ENCODE data around the gene VIT.
"Not testable (repeated sequence)": the region's sequence is repeated elsewhere in the genome, so short reads cannot be mapped to it uniquely, and the experiment has no call there.

VIT gene

DNA sequence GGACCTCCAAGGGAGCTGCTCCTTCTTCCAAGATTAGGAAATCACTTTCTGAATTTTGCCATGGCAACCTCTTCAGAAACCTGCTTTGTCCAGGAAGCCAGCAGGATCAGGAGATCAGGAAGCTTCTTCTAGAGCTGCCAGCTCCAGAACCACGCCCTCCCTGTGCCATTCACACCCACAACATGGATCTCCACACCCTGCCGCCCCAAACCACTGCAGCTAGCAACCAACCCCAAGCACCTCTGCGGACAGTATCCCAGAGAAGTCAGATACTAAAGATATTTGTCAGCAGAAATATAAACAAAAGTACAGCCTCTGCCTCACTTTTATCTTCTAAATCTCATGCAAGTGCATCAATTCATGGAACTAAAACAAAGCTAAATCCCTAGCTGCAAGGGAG lies 106.4 kb downstream of the VIT start:
- DNase-seq (ENCODE audit: low read depth in 3 of 3): no peak

DNA sequence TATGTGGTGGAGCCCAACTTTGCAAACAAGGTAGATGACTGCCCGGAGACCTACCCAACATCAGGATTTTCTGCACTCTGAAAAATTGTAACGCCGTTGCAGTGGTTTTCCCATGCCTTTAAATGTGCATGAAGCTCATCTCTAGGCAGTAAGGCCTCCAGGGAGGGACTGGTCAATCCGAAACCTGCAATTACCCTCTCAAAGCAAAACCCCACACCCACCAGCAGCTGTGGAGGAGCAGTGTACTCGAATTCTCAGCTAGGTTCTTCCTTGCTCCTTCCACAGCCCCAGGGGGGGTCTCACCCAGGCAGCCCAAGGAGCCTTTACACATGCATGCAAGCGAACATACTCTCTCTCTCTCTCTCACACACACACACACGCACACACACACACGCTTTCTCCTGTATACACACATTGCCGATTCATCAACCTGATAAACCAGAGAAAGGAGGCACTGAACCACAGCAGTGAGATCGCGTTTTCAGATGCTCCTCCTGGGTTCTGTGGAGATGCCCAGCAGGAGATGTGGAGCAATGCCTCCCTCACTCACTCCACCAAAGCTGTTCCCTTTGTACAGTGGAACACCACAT lies 109.2 kb downstream of the VIT start:
- no peak for DNase-seq (ENCODE audit: low read depth in 3 of 3)

DNA sequence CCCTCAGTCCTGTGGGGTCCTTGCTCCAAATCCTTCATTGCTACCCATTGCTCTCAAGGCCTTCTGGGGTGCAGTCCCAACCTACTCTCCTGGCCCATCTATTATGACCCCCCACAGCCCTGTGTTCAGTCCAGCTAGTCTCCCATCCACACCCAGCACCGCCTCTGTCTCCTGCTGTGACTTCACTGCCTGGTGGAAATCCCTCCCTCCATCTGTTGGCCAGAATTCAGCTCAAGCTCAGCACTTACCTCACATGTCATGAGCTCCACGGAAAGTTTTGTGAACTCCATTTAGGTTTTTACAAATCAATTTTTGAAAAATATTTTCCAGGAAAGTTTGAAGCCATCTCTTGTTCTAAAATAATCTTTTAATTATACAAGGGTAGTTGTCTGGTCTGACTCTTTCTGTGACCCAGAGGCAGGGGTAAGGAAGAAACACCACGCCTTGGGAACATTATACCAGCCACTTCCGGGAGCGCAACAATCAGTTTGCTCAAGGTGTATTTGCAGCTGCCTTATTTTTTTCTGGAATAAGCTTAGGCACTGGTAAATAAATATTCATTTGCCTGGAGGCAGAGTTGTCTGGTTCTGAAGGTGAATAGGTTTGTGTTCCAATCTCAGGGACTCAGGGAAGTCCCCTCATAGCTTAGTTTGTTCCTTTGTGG lies 110.8 kb downstream of the VIT start:
- no peak for DNase-seq (ENCODE audit: low read depth in 3 of 3)

DNA sequence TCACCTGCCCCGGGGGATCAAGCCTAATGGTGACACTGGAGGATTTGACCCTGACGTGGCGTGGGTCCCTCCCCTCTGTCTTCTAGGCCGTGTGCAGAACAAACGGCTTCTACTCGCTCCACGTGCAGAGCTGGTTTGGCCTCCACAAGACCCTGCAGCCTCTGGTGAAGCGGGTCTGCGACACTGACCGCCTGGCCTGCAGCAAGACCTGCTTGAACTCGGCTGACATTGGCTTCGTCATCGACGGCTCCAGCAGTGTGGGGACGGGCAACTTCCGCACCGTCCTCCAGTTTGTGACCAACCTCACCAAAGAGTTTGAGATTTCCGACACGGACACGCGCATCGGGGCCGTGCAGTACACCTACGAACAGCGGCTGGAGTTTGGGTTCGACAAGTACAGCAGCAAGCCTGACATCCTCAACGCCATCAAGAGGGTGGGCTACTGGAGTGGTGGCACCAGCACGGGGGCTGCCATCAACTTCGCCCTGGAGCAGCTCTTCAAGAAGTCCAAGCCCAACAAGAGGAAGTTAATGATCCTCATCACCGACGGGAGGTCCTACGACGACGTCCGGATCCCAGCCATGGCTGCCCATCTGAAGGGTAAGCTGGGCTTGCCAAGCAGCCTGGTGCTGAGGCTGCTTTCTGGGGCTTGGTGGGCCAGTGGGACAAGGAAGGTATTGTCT lies 112.0 kb downstream of the VIT start:
- DNase-seq (ENCODE audit: low read depth in 3 of 3): no peak

DNA sequence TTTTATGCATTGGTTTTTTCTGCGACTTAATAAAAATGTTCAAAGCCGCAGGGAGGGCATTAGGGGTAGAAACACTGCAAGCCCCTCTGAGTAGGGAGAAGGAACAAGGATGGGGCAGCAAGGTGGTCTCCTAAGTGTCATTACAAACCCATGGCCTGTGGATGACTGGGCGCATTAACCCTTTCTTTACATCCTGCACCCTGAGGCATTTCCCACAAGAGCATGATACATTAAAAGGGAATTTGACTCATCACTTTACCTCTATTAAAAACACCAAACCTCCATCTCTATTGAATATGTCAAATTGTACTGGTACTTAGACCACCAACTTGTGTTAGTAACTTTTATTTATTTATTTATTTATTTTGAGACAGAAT lies 112.5 kb downstream of the VIT start:
- no peak for DNase-seq (ENCODE audit: low read depth in 3 of 3)

DNA sequence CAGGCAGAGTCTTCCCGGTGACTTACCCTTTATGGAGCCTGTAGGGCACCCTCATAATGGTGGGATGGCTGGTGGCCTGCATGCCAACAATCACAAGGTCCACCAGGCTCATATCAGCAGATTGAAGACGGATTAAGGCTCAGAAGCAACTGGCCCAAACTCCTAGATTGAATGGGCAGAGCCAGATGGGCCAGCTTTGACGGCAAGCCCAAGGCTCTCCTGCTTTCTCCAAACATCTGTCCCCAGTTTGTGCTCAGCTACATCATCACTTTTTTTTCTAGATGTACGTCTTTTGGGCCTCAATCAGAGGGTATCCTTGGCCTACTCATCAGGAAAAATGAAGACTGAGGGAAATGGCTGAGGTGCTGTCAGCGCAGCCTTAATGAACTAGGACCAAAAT lies 114.6 kb downstream of the VIT start:
- no peak for DNase-seq (ENCODE audit: low read depth in 3 of 3)

DNA sequence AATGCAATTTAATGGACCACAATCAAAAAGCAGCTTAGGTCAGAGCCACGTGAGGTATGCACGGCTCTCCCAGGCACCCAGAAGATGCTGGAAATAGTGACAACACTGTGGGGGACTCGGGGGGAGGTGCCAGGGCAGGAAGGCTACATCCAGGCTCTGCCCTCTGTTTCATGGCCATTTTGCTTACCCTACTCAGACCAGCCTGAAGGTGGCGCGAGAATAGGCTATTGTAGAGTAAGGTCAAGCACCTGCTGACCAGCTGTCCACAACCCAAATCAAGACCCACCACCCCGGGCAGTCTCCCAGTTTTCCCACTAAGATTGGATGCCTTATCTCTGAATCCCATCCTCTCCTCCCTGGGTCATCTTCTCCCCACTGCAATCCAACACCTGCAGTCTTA lies 115.7 kb downstream of the VIT start:
- no peak for DNase-seq (ENCODE audit: low read depth in 3 of 3)

DNA sequence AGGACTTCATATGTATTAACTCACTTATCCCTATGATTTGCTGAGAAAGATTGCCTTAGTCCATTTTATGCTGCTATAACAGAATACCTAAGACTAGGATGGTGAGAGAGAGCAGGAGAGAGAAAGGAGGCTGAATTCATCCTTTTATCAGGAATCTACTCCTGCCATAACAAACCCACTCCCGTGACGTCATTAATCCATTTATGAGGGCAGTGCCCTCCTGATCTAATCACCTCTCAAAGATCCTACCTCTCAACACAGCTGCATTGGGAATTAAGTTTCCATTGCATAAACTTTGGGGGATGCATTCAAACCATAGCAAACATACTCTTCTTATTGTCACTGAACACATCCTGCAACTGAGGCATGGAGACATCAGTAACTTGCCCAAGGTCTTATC lies 122.0 kb downstream of the VIT start:
- DNase-seq (ENCODE audit: low read depth in 3 of 3): no peak

DNA sequence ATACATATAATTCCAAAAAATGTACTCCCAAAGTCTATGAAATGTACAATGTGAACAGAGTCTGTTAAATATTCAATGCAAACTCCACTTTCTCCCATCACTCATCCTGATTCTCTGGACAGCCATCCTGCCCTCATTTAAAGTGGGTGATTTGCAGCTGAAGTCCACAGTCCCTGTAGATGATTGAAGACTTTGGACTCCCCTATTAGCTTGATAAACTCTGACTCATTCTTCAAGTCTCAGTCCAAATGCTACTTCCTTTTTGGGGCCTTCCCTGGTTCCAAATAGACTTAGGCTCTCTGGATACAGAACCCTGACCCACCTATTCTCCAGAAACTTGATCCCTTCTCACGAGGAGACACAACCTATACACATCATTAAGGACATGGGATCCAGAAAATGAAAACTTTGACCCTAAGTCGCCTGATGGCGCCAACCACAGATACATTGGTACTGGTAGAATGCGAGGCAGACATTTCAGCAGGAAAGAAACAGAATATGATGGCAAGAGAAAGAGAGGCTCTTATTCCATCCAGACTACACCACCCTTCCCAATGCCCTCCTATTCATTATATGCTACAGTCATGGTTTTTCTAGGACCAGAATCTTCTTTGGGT lies 122.7 kb downstream of the VIT start:
- DNase-seq (ENCODE audit: low read depth in 3 of 3): no peak

DNA sequence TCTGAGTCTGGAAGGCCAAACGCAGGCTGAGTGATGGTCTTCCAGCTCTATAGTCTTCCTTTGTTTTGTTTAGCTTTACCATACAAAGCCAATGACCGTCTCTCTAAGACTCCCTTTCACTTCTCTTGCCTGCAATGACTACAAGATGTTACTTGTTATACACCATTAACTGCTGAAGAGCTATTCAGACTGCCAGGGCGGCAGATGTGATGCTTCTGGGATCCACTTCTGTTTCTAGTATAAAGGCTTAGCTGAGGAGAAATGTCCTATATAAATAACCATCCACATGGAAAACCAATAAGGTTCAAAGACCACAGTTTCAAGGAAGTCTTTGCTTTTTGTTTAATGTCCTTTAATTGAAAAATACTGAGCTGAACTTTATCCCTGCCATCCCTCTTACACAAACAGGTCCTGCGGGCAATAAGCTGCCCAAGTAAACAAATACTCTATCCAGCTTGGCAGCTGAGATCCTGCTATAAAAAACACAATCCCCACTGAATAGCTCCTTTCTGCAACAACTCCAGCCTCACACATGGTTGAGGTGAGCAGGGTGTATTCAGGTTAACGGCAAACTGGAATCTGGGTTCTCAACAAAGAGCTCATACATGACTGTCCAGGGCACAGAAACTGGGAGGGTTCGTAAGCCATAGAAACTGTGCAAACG lies 124.6 kb downstream of the VIT start:
- DNase-seq (ENCODE audit: low read depth in 3 of 3): no peak

DNA sequence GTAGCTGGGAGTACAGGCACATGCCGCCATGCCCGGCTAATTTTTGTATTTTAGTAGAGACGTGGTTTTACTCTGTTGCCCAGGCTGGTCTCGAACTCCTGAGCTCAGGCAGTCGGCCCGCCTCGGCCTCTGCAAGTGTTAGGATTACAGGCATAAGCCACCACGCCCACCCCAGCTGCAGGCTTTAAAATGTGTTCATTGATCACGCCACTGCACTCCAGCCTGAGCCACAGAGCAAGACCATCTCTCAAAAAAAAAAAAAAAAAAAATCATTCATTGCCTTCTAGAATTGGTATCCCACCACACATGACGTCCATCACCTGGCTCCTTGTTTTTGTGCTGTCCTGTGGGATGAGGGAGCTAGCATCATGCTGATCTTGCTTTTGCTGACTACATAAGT lies 127.4 kb downstream of the VIT start:
- no peak for DNase-seq (ENCODE audit: low read depth in 3 of 3)

DNA sequence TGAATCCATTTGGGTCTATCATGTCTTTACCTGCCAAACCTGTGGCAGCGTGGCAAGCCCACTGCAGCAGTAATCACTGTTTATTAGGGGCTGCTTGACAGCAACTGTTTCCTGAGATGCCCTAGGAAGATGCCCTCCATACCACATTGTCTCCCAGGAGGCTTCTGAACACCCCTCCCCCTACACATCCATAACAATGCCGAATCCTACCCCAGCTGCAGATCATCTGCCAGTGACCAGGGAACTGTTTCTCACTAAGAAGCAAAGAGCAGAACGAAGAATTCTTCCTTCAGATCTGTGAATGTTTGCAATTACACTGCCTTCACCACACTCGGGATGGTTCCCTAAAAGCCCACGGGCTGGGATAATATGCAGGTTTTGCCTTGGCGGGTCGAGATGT lies 127.8 kb downstream of the VIT start:
- DNase-seq (ENCODE audit: low read depth in 3 of 3): no peak

DNA sequence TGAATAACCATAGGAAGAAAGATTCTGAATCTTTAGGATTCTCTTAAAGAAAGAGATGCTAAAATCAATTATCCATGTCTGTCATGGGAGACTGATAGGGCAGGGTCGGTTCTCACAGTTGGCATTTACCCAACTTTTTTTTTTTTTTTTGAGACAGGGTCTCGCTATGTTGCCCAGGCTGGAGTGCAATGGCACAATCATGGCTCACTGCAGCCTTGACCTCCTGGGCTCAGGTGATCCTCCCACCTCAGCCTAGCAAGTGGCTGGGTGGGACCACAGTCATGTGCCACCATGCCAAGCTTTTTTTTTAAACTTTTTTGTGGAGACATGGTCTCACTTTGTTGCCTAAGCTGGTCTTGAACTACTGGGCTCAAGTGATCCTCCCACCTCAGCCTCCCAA lies 128.2 kb downstream of the VIT start:
- DNase-seq (ENCODE audit: low read depth in 3 of 3): not testable (repeated sequence)

DNA sequence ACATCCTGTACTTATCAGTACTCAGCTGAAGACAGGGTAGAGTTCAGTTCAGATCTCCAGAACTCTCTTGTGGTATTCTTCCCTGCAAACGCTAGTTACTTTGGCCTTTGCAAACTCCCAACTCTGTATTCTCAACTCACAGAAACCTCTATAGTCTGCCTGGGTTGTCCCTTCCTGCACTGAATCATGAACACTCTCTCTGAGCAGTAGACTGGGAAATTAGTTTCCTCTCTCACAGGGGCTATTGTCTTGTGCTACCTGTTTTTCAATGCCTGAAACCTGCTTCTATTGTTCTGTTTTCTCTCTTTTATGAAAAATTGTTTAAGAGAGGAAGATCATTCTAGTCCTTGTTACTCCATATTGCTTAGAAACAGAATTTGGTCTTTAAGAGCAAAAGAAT lies 134.7 kb downstream of the VIT start:
- DNase-seq (ENCODE audit: low read depth in 3 of 3): no peak

DNA sequence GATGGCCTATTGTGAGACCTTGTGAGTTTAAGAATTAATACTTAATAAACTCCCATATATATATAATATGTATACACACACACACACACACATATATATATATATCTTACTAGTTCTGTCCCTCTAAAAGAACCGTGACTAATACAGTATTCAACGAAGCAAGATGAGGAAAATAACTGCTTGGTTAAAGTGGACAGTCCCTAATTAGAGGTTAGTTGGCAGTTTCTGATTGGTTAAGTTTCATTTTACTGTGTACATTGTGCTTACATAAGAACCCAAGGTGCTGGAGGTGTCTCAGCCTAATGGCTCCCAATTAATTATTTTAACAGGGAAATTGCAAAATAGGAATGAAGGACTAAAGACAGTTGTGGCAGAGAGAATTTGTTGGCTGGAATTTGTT lies 137.7 kb downstream of the VIT start:
- no peak for DNase-seq (ENCODE audit: low read depth in 3 of 3)

DNA sequence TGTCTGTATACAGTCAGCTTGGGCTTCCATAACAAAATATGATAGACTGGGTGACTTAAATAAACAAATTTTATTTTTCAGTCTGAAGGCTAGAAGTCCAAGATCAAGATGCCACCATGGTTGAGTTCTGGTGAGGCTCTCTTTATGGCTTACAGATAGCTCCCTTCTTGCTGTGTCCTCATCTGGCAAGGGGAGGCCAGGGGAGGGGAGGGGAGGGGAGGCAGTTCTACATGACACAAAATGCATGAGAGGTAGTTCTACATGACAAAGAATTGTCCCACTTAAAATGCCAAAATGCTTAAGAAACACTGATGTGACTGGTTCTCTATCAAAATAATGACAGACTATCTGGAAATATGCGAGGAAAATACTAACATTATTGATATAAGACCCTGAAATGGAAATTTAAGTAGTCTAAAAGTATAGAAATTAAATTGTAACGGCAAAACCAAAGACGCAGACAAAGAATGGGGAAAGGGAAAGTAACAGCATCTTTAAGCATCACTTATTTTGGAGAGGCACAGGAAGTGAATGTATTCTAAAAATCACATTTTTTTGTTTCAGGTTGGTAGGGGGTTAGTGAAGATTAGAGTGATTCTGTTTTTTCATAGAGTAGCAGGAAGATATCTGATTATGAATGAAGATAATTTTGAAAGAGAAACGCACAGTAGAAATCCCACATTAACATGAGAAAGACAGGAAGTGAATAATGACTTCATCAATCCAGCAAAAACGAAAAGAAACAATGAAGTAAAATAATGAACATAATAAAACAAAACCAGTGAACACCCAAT lies 138.4 kb downstream of the VIT start:
- DNase-seq (ENCODE audit: low read depth in 3 of 3): no peak

DNA sequence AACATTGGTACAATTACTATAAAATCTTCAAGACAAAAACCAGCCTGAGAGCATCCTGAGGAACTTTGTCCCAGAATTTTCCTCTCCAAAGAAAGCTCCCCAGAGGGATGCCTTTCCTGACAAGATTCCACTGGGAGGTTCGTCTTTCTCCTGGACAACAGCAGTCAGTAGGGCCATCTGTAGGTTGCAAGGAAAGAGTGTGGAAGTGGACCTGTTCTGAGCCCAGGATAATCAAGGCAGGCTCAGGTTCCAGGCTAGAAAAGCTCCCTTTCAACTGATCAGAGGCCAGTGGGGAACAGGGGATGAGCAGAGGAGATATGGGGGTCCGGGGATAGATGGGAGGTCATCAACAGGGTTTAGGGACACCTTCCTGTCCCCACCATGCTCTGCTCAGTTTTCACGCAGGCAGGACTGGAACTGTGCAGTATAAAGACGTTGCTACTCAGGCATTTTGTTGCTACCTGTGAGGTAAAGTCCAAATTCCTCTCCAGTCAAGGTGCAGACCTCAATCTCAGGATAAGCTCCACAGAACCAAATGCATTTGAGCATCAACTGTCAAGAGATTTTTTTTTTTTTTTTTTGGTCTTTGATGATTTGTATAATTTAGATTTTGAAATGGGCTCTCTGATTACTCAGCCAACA lies 143.6 kb downstream of the VIT start:
- no peak for DNase-seq (ENCODE audit: low read depth in 3 of 3)

DNA sequence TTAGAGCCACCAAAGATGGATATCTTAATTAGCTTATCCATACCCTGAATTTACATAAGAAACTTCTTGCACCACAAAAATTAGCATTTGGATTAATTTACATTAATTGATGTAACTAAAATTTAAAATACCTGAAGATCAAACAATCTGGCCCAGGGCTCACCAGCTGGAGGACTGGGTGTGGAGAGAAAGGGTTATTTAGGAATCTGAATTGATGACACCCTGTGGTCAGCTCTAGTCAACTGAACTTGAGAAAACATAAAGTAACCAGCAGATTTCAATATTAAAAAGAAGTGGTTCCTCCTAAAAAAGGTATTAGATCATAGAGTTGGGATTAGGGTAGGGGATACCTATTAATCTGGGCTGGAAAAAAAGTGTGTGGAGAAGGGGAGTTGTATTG lies 147.3 kb downstream of the VIT start:
- DNase-seq (ENCODE audit: low read depth in 3 of 3): no peak

DNA sequence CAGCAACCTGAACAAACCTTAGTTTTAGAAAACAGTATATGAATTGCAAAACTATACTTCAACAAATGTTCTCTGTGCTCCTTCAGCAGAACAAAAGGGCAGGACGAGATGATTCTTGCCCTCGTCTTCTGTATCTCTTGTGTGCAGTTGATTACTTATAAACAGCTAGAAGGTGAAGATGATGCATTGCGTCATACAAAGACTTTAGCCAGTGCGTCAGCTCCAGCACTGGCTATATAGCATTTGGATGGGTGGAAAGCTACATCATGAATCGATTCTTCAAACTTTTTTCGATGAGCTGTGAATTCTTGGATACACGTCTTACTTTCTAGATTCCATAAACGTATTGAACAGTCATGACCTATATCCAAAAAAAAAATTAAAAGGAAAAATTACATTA lies 152.8 kb downstream of the VIT start:
- no peak for DNase-seq (ENCODE audit: low read depth in 3 of 3)

DNA sequence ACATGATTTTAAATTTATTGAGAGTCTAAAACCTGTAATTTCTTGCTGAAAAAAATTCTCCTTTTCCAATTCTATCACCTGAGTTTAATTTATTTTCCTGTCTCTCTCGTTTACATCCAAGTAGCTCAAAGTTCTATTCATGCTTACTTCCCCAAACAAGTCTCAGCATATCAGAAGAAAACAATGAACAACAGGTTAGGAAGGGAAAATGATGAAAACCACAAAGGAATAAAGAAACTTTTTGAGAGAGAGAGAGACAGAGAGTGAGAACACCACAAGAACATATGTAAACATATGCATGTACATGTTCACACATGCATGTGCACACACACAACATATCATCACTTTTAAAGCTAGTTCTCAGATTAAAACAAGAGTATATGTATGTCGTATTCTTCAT lies 157.7 kb downstream of the VIT start:
- no peak for DNase-seq (ENCODE audit: low read depth in 3 of 3)

DNA sequence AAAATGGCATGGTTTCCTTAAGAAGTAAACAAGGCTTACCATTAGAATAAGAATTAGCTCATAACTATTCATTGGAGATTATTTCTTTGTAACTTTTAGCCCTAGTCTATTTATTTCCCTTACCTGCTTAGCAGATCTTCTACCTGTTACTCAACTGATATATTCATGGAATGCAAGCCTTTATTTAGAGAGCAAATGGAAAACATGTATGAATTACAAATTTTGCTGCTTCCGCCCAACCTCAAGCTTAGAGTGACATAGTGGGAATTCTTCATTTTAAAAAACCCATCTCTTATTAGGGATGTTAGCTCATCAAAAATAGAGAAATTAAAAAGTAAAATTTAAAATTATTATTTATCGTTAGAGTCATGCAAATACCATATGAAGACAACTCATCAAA lies 158.9 kb downstream of the VIT start:
- no peak for DNase-seq (ENCODE audit: low read depth in 3 of 3)

Measured in stimulated activated CD4-positive, alpha-beta T cell treated with anti-CD3 and anti-CD28 coated beads, TNF-alpha, amount 100 ng/mL, for 48 hours (primary cell).